ENCODE measurements around the gene MIOS. TPM values are rescaled to one million over a fixed set of nuclear protein-coding genes. Genes with fewer than 3 reads are reported as not detected.

MIOS gene
- total RNA-seq, 1 donor from 2014 or later: 33.7 TPM

DNA sequence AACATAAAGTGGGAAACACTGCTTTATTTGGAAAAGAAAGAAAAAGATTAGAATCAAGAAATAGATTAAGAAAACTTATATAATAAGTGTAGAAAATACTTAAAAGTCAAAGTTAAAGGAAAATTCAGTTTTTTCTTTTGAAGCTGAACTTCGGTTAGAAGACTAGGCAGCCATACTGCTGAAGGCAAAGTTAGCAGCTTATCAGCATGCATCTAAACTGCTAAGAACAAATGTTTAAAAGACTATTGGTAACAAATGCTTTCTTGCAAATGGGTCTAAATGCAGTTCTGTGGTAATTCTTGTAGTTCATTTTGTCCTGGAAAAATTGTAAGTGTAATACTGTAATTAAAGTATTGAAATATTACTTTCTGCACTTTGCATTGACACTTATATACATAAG lies 18.0 kb downstream of the MIOS start:
- Mint-ChIP-seq H3K27me3 (ENCODE audit: low read depth) (no peaks in the 10 kb centered on the region), H3K36me3 (no peaks in the 10 kb centered on the region), H3K4me3 (no peak overlapping the region), H3K9me3 (no peaks in the 10 kb centered on the region), H3K27ac (no peak overlapping the region), H3K4me1 (peaks cover 6% of the 10 kb centered on the region)
- DNase-seq (ENCODE audit: low spot score in 2 of 2, unreplicated experiment in 2 of 2): no peak
- no peak for TF ChIP-seq CTCF (IDR thresholded peaks at IDR 0.05; ENCODE audit: unreplicated experiment)

- no peak overlapping the region for H3K27ac Mint-ChIP-seq
- no peak overlapping the region for H3K4me3 Mint-ChIP-seq
- TF ChIP-seq CTCF (IDR thresholded peaks at IDR 0.05; ENCODE audit: unreplicated experiment): no peak
- peaks cover 6% of the 10 kb centered on the region for H3K4me1 Mint-ChIP-seq
- no peaks in the 10 kb centered on the region for H3K9me3 Mint-ChIP-seq
- no peaks in the 10 kb centered on the region for H3K36me3 Mint-ChIP-seq
- no peaks in the 10 kb centered on the region for H3K27me3 Mint-ChIP-seq (ENCODE audit: low read depth)
- no peak for DNase-seq (ENCODE audit: low spot score in 2 of 2, unreplicated experiment in 2 of 2)
Observed at GRCh38 chr7:7585241-7585928, 18.7 kb downstream of the MIOS start.

DNA sequence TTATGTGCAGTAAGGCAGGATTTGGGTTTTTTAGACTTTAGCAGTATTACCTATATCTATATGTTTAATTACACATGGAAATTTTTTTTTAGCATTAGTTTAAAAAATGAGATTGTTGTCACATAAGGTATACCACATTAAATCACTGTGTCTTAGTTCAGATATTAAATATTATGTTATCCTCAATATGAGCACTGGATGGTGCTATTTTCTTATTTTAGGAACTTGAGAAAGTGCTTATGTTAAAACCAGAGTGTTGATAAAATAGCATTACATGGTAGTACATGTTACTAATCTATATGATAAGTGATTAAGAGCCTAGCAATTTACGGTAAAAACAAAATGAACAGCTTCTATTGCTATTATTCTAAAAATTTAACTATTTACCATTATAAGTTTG lies 28.8 kb downstream of the MIOS start:
- Mint-ChIP-seq H3K27me3 (ENCODE audit: low read depth) (no peaks in the 10 kb centered on the region), H3K36me3 (peaks cover 30% of the 10 kb centered on the region), H3K27ac (peak overlapping the region; percentile 58), H3K4me3 (no peak overlapping the region), H3K4me1 (no peaks in the 10 kb centered on the region), H3K9me3 (peaks cover 13% of the 10 kb centered on the region)
- TF ChIP-seq CTCF (IDR thresholded peaks at IDR 0.05; ENCODE audit: unreplicated experiment): peak; percentile 57
- DNase-seq (ENCODE audit: low spot score in 2 of 2, unreplicated experiment in 2 of 2): no peak

DNA sequence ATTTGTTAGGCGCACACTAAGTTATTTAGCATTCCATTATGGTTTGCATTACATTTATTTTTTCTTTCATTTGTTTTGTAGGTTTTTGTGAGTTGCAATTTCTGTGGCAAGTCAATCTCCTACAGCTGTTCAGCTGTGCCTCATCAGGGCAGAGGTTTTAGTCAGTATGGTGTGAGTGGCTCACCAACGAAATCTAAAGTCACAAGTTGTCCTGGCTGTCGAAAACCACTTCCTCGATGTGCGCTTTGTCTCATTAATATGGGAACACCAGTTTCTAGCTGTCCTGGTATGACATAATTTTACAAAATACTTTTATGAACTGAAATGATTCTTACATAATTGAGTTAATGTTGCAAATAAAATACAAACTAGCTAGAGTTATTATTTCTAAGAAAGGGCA lies 29.5 kb downstream of the MIOS start:
- Mint-ChIP-seq H3K36me3 (peaks cover 36% of the 10 kb centered on the region), H3K4me3 (no peak overlapping the region), H3K9me3 (peaks cover 18% of the 10 kb centered on the region), H3K27me3 (ENCODE audit: low read depth) (no peaks in the 10 kb centered on the region), H3K27ac (no peak overlapping the region), H3K4me1 (no peaks in the 10 kb centered on the region)
- no peak for DNase-seq (ENCODE audit: low spot score in 2 of 2, unreplicated experiment in 2 of 2)
- TF ChIP-seq CTCF (IDR thresholded peaks at IDR 0.05; ENCODE audit: unreplicated experiment): no peak

DNA sequence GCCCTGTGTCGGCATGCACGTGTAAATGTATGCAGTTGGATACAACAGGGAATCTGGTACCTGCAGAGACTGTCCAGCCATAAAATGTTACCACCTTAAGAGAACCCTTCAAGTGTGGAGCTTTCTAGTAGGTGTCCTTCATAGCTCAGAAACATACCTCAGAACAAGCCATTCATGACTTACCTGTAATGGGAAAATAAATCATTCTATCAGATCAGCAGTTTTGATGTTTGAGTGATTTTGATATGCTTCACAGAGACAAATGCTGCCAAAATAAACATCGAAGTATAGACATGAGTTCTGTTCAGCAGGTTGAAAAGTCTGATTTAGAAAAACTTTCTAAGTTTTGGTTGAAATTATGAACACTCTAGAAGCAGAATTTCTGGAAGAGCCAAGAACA lies 40.3 kb downstream of the MIOS start:
- Mint-ChIP-seq H3K4me1 (no peaks in the 10 kb centered on the region), H3K27ac (no peak overlapping the region), H3K36me3 (peaks cover 7% of the 10 kb centered on the region), H3K9me3 (no peaks in the 10 kb centered on the region), H3K4me3 (no peak overlapping the region), H3K27me3 (ENCODE audit: low read depth) (no peaks in the 10 kb centered on the region)
- no peak for TF ChIP-seq CTCF (IDR thresholded peaks at IDR 0.05; ENCODE audit: unreplicated experiment)
- no peak for DNase-seq (ENCODE audit: low spot score in 2 of 2, unreplicated experiment in 2 of 2)

DNA sequence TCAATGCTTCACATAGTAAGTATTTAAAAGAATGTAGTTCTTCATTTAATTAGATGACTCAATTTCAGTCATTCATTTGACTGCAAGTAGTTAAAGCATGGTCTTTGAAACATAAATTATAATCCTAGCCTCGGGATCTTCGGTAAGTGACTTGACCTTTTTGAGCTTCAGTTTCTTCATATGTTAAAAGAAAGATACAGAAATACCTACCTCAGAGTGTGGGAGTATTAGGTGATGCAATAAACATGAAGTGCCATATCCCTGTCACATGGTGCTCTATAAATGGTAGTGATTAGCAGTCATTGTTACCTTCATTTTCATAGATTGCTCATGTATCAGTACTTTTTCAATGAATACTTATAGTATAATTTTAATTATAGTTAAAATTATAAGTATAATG lies 42.6 kb downstream of the MIOS start:
- DNase-seq (ENCODE audit: low spot score in 2 of 2, unreplicated experiment in 2 of 2): no peak
- Mint-ChIP-seq H3K4me1 (no peaks in the 10 kb centered on the region), H3K27ac (no peak overlapping the region), H3K36me3 (peaks cover 7% of the 10 kb centered on the region), H3K27me3 (ENCODE audit: low read depth) (no peaks in the 10 kb centered on the region), H3K4me3 (no peak overlapping the region), H3K9me3 (no peaks in the 10 kb centered on the region)
- no peak for TF ChIP-seq CTCF (IDR thresholded peaks at IDR 0.05; ENCODE audit: unreplicated experiment)

Measured in mesothelial cell of epicardium (in vitro differentiated cells).